ENCODE results near the gene MRPL48.

MRPL48 gene

DNA sequence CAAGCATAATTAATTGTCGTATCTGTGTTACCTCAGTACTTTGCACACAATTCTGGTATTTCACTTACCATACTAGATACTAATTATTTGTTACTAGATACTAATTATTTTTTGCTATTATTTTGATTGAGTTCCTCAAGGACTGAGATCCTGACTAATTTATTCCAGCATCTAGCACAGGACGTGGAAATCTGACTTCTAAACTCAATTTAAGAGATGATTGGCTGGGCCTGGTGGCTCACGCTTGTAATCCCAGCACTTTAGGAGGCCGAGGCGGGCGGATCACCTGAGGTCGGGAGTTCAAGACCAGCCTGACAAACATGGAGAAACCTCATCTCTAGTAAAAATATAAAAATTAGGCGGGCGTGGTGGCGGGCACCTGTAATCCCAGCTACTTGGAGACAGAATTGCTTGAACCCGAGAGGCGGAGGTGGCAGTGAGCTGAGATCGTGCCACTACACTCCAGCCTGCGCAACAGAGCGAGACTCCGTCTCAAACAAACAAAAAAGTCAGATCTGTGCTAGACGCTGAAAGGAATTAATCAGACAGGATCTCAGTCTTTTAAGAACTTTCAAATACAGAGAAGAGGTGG, 527 bp upstream of the MRPL48 start:
- DNase-seq (ENCODE audit: low read depth) = no peak
- TF ChIP-seq, protein P1, sequence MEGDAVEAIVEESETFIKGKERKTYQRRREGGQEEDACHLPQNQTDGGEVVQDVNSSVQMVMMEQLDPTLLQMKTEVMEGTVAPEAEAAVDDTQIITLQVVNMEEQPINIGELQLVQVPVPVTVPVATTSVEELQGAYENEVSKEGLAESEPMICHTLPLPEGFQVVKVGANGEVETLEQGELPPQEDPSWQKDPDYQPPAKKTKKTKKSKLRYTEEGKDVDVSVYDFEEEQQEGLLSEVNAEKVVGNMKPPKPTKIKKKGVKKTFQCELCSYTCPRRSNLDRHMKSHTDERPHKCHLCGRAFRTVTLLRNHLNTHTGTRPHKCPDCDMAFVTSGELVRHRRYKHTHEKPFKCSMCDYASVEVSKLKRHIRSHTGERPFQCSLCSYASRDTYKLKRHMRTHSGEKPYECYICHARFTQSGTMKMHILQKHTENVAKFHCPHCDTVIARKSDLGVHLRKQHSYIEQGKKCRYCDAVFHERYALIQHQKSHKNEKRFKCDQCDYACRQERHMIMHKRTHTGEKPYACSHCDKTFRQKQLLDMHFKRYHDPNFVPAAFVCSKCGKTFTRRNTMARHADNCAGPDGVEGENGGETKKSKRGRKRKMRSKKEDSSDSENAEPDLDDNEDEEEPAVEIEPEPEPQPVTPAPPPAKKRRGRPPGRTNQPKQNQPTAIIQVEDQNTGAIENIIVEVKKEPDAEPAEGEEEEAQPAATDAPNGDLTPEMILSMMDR (conservative IDR thresholded peaks at IDR 0.05; ENCODE audit: control insufficient read depth, insufficient read depth, low read depth, low read length) = no peak
- peak overlapping the region; percentile 84 for H3K4me3 ChIP-seq (ENCODE audit: control insufficient read depth, low read depth, low read length)

DNA sequence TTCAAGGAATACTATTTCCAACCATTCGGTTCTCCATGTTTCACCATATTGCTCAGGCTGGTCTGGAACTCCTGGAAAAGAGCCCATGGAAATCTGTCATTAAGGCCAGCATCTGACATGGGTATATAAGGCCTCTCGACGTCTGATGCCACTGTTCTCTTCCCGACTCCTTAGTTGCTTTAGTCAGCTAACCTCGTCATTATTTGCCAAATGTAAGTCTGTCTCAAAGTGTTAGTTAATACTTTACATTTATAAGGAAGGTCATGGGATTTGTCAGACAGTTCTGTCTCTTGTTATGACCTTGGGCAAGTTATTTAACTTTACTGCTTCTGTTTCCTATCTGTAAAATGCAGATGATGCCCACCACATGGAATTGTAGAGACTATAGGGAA, 1.6 kb downstream of the MRPL48 start:
- H3K4me3 ChIP-seq (ENCODE audit: control insufficient read depth, low read depth, low read length) = no peak overlapping the region
- TF ChIP-seq, protein P1 (conservative IDR thresholded peaks at IDR 0.05; ENCODE audit: control insufficient read depth, insufficient read depth, low read depth, low read length) = no peak
- DNase-seq (ENCODE audit: low read depth) = peak; percentile 5

DNA sequence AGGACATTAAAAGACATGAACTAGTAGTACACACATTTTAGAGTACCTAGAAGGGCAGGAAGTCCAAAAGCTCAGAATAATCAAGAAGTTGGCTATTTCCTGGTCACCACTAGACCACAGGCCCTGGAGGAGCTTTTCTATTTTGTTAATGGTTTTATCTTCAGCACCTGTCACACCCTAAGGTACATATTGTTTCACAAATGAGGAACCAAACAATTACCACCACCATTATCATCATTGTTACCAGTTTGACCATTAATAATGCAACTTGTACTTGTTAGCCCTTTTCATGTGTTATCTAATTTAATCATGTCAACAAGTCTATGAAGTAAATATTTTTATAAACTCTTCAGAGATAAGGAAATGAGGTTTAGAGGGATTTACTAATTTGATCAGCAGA, 4.9 kb downstream of the MRPL48 start:
- H3K4me3 ChIP-seq (ENCODE audit: control insufficient read depth, low read depth, low read length) = no peak overlapping the region
- no peak for DNase-seq (ENCODE audit: low read depth)
- TF ChIP-seq, protein P1 (conservative IDR thresholded peaks at IDR 0.05; ENCODE audit: control insufficient read depth, insufficient read depth, low read depth, low read length) = no peak

DNA sequence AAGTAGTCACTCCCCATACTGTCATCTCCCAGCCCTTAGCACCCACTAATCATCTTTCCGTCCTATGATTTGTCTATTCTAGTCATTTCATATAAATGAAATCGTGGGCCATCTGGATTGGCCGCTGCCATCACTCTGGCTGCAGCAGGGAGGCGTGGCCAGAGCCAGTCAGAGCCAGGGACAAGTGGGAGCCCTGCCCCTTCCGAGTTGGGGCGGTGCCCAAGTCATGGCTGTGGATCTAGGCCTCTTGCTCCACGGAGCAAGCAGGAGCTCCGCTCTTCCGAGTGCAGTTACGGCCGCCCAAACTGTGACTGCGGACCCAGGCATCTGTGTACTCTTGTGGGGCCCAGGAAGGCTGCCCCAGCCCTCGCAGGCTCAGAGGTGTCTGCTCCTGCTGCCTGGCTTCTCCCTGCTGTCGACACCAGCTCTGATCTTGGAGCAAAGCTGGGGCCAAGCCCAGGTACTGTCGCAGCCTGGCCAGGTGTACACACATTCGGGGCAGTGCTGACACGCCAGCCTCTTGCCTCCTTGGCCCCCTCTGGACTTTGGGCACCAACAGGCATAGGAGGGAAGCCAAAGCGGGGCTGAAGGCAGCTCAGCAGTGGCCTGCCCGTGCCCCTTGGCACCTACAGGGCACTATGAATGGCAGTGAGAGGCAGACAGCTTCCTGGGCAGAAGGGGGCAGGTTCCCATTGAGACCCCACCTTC, 8.4 kb downstream of the MRPL48 start:
- TF ChIP-seq, protein P1 (conservative IDR thresholded peaks at IDR 0.05; ENCODE audit: control insufficient read depth, insufficient read depth, low read depth, low read length) = no peak
- DNase-seq (ENCODE audit: low read depth) = peak; percentile 8
- H3K4me3 ChIP-seq (ENCODE audit: control insufficient read depth, low read depth, low read length) = no peak overlapping the region

DNA sequence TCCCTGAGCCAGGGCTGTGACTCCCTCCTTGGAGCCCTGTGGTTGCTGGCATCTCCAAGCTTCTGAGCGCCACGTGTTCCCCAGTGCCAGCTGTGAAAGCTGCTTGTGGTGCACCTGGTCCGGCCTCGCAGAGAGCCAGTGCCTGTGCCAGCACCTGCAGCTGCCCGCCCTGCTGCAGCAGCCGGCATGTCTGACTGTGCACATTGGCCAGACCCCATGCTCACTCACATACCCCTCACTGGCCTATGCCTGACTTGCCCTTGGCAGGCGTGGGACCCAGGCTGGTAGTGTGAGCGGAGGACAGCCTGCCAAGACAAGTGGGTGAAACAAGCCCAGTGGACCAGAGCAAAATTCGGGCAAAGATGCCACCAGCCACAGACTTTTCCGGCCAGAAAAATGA, 9.8 kb downstream of the MRPL48 start:
- H3K4me3 ChIP-seq (ENCODE audit: control insufficient read depth, low read depth, low read length) = no peak overlapping the region
- TF ChIP-seq, protein P1 (conservative IDR thresholded peaks at IDR 0.05; ENCODE audit: control insufficient read depth, insufficient read depth, low read depth, low read length) = no peak
- DNase-seq (ENCODE audit: low read depth) = no peak

DNA sequence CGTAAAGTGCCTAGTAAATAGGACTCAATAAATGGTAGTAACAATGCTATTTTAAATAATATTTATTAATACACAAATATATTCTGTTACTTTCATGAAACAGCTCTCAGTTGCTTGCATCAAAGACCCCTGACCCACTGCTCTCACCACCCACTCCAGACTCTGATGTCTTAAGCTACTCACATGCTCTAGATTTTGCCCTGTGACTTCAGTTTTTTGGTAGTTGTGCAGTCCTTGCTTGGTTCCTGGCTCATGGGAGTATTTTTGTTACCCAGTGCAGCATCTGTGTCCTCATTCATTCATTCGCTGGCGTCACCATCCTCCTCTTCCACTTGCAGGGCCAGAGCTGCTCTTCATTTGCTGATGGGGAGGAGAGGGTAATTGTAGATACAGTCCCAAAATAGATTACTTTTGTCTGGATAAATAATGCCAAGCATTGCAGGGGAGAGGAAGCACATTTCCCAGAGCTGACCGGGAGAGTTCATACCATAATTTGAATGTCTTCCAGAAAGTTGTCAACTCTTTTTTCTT, 12.7 kb downstream of the MRPL48 start:
- TF ChIP-seq, protein P1 (conservative IDR thresholded peaks at IDR 0.05; ENCODE audit: control insufficient read depth, insufficient read depth, low read depth, low read length) = no peak
- DNase-seq (ENCODE audit: low read depth) = no peak
- no peak overlapping the region for H3K4me3 ChIP-seq (ENCODE audit: control insufficient read depth, low read depth, low read length)
